ENCODE measurements around the gene NT5M.
"Not testable (repeated sequence)": the region's sequence is repeated elsewhere in the genome, so short reads cannot be mapped to it uniquely, and the experiment has no call there.

Gene NT5M

GRCh38 chr17:17258998-17259397, 44.2 kb upstream of the NT5M start:
- peaks cover 5 to 8% of the 10 kb centered on the region in 2 experiments for H3K4me1 ChIP-seq (ENCODE audit: control insufficient read depth in 1 of 2, insufficient read depth in 1 of 2, low read depth in 1 of 2, low read length in 1 of 2)
- H3K36me3 ChIP-seq = peaks cover 59% of the 10 kb centered on the region
- H3K27me3 ChIP-seq = no peaks in the 10 kb centered on the region
- H3K9me3 ChIP-seq = no peaks in the 10 kb centered on the region
- TF ChIP-seq CTCF (IDR thresholded peaks at IDR 0.05) = no peak
- no peak overlapping the region for H3K27ac ChIP-seq
- no peak overlapping the region for H3K4me3 ChIP-seq (ENCODE audit: low read depth in 1 of 2, low read length in 1 of 2)

GRCh38 chr17:17264430-17264829, 38.7 kb upstream of the NT5M start:
- Histone ChIP-seq H3K4me3 (ENCODE audit: low read depth in 1 of 2, low read length in 1 of 2) (no peak overlapping the region), H3K27me3 (no peaks in the 10 kb centered on the region), H3K4me1 (ENCODE audit: control insufficient read depth in 1 of 2, insufficient read depth in 1 of 2, low read depth in 1 of 2, low read length in 1 of 2) (peaks cover 8 to 15% of the 10 kb centered on the region in 2 experiments), H3K27ac (no peak overlapping the region), H3K9me3 (no peaks in the 10 kb centered on the region), H3K36me3 (peaks cover 80% of the 10 kb centered on the region)
- TF ChIP-seq CTCF (IDR thresholded peaks at IDR 0.05) = no peak

- H3K4me3 ChIP-seq (ENCODE audit: low read depth in 1 of 2, low read length in 1 of 2) = no peak overlapping the region
- peak overlapping the region; percentile 73 for H3K27ac ChIP-seq
- TF ChIP-seq CTCF (IDR thresholded peaks at IDR 0.05) = peak; percentile 35
- H3K27me3 ChIP-seq = no peaks in the 10 kb centered on the region
- no peaks in the 10 kb centered on the region for H3K9me3 ChIP-seq
- peaks cover 39% of the 10 kb centered on the region for H3K36me3 ChIP-seq
- peaks cover 19 to 34% of the 10 kb centered on the region in 2 experiments for H3K4me1 ChIP-seq (ENCODE audit: control insufficient read depth in 1 of 2, insufficient read depth in 1 of 2, low read depth in 1 of 2, low read length in 1 of 2)
Measured at GRCh38 chr17:17269926-17270773, 33.0 kb upstream of the NT5M start.

- Histone ChIP-seq H3K27me3 (no peaks in the 10 kb centered on the region), H3K9me3 (no peaks in the 10 kb centered on the region), H3K4me3 (ENCODE audit: low read depth in 1 of 2, low read length in 1 of 2) (peak overlapping the region; percentile 29 to 56), H3K4me1 (ENCODE audit: control insufficient read depth in 1 of 2, insufficient read depth in 1 of 2, low read depth in 1 of 2, low read length in 1 of 2) (peaks cover 47 to 58% of the 10 kb centered on the region in 2 experiments), H3K27ac (peak overlapping the region; percentile 88), H3K36me3 (peaks cover 4% of the 10 kb centered on the region)
- TF ChIP-seq CTCF (IDR thresholded peaks at IDR 0.05) = no peak
Measured at GRCh38 chr17:17275971-17276370, 27.2 kb upstream of the NT5M start.

GRCh38 chr17:17277431-17277830, 25.7 kb upstream of the NT5M start:
- peaks cover 59 to 67% of the 10 kb centered on the region in 2 experiments for H3K4me1 ChIP-seq (ENCODE audit: control insufficient read depth in 1 of 2, insufficient read depth in 1 of 2, low read depth in 1 of 2, low read length in 1 of 2)

GRCh38 chr17:17279316-17279715, 23.9 kb upstream of the NT5M start:
- no peaks in the 10 kb centered on the region for H3K27me3 ChIP-seq
- no peak for TF ChIP-seq CTCF (IDR thresholded peaks at IDR 0.05)
- H3K36me3 ChIP-seq = no peaks in the 10 kb centered on the region
- no peaks in the 10 kb centered on the region for H3K9me3 ChIP-seq
- H3K27ac ChIP-seq = no peak overlapping the region
- peaks cover 59 to 75% of the 10 kb centered on the region in 2 experiments for H3K4me1 ChIP-seq (ENCODE audit: control insufficient read depth in 1 of 2, insufficient read depth in 1 of 2, low read depth in 1 of 2, low read length in 1 of 2)
- H3K4me3 ChIP-seq (ENCODE audit: low read depth in 1 of 2, low read length in 1 of 2) = peak overlapping the region in 1 of 2 experiments; percentile 86

More at GRCh38 chr17:17277431-17277830, 25.7 kb upstream of the NT5M start:
- H3K36me3 ChIP-seq; H3K27me3 ChIP-seq; H3K9me3 ChIP-seq; H3K4me3 ChIP-seq (ENCODE audit: low read depth in 1 of 2, low read length in 1 of 2): not testable (repeated sequence)
- H3K27ac ChIP-seq = peak overlapping the region; percentile 88
